Activated T-cell treated with anti-CD3 and anti-CD28 coated beads, Interleukin-2, amount 50 U/mL, for 24 hours (primary cell): ENCODE measurements around the gene ACTN3.

Experiments used
- DNase-seq: peaks from one replicate; pipeline ENCODE4 v3.0.0-alpha.2; 2020
- H3K27ac Mint-ChIP-seq: 2 replicates; pipeline ENCODE4 v1.8.0; 2020; ENCODE audit warnings: mild to moderate bottlenecking, mixed read lengths
- H3K27me3 Mint-ChIP-seq: 2 replicates; pipeline ENCODE4 v1.8.0; 2020; ENCODE audit warnings: mixed read lengths
- H3K36me3 Mint-ChIP-seq: 2 replicates; pipeline ENCODE4 v1.8.0; 2020; ENCODE audit warnings: low read depth, mixed read lengths
- H3K4me1 Mint-ChIP-seq: 2 replicates; pipeline ENCODE4 v1.8.0; 2020; ENCODE audit warnings: low read depth, mixed read lengths
- H3K4me3 Mint-ChIP-seq: 2 replicates; pipeline ENCODE4 v1.8.0; 2020; ENCODE audit warnings: mild to moderate bottlenecking, moderate library complexity, mixed read lengths
- H3K9me3 Mint-ChIP-seq: 2 replicates; pipeline ENCODE4 v1.8.0; 2020; ENCODE audit warnings: mixed read lengths

The ACTN3 gene

GRCh38 chr11:66554602-66555001 lies 7.9 kb downstream of the ACTN3 start:
- Mint-ChIP-seq H3K27ac (no peak overlapping the region), H3K36me3 (no peaks in the 10 kb centered on the region), H3K4me1 (peaks cover 6% of the 10 kb centered on the region), H3K9me3 (no peaks in the 10 kb centered on the region), H3K4me3 (no peak overlapping the region), H3K27me3 (peaks cover 19% of the 10 kb centered on the region)
- DNase-seq: no peak

- no peak for DNase-seq
- Mint-ChIP-seq H3K27me3 (peaks cover 19% of the 10 kb centered on the region), H3K9me3 (no peaks in the 10 kb centered on the region), H3K36me3 (no peaks in the 10 kb centered on the region), H3K27ac (no peak overlapping the region), H3K4me1 (peaks cover 6% of the 10 kb centered on the region), H3K4me3 (no peak overlapping the region)
Observed at GRCh38 chr11:66555416-66555815, 8.7 kb downstream of the ACTN3 start.

- H3K4me3 Mint-ChIP-seq: no peak overlapping the region
- no peaks in the 10 kb centered on the region for H3K36me3 Mint-ChIP-seq
- H3K27me3 Mint-ChIP-seq: peaks cover 19% of the 10 kb centered on the region
- H3K4me1 Mint-ChIP-seq: peaks cover 6% of the 10 kb centered on the region
- H3K9me3 Mint-ChIP-seq: no peaks in the 10 kb centered on the region
- DNase-seq: no peak
- H3K27ac Mint-ChIP-seq: no peak overlapping the region
Observed at GRCh38 chr11:66556086-66556485, 9.4 kb downstream of the ACTN3 start.

- Mint-ChIP-seq H3K27me3 (peaks cover 19% of the 10 kb centered on the region), H3K4me3 (no peak overlapping the region), H3K9me3 (no peaks in the 10 kb centered on the region), H3K27ac (no peak overlapping the region), H3K4me1 (peaks cover 6% of the 10 kb centered on the region), H3K36me3 (no peaks in the 10 kb centered on the region)
- DNase-seq: no peak
Observed at GRCh38 chr11:66557733-66558326, 11.1 kb downstream of the ACTN3 start.

- Mint-ChIP-seq H3K36me3 (no peaks in the 10 kb centered on the region), H3K4me3 (no peak overlapping the region), H3K27me3 (peaks cover 19% of the 10 kb centered on the region), H3K9me3 (no peaks in the 10 kb centered on the region), H3K27ac (no peak overlapping the region), H3K4me1 (peaks cover 6% of the 10 kb centered on the region)
- peak; percentile 63 for DNase-seq
Observed at GRCh38 chr11:66559142-66559865, 12.6 kb downstream of the ACTN3 start.

- H3K27me3 Mint-ChIP-seq: peaks cover 19% of the 10 kb centered on the region
- peaks cover 6% of the 10 kb centered on the region for H3K4me1 Mint-ChIP-seq
- no peak for DNase-seq
- H3K9me3 Mint-ChIP-seq: no peaks in the 10 kb centered on the region
- no peak overlapping the region for H3K27ac Mint-ChIP-seq
- no peaks in the 10 kb centered on the region for H3K36me3 Mint-ChIP-seq
- H3K4me3 Mint-ChIP-seq: no peak overlapping the region
Observed at GRCh38 chr11:66559866-66560676, 13.4 kb downstream of the ACTN3 start.

- Mint-ChIP-seq H3K4me1 (peaks cover 6% of the 10 kb centered on the region), H3K4me3 (no peak overlapping the region), H3K27me3 (peaks cover 19% of the 10 kb centered on the region), H3K36me3 (no peaks in the 10 kb centered on the region), H3K27ac (no peak overlapping the region), H3K9me3 (no peaks in the 10 kb centered on the region)
- no peak for DNase-seq
Observed at GRCh38 chr11:66561178-66561974, 14.7 kb downstream of the ACTN3 start.

- no peak for DNase-seq
- H3K36me3 Mint-ChIP-seq: no peaks in the 10 kb centered on the region
Observed at GRCh38 chr11:66561975-66562248, 15.2 kb downstream of the ACTN3 start.

GRCh38 chr11:66562275-66562674 lies 15.6 kb downstream of the ACTN3 start:
- peaks cover 17% of the 10 kb centered on the region for H3K27me3 Mint-ChIP-seq
- H3K27ac Mint-ChIP-seq: no peak overlapping the region

More at GRCh38 chr11:66561975-66562248, 15.2 kb downstream of the ACTN3 start:
- H3K27me3 Mint-ChIP-seq: peaks cover 19% of the 10 kb centered on the region
- no peaks in the 10 kb centered on the region for H3K9me3 Mint-ChIP-seq
- no peak overlapping the region for H3K4me3 Mint-ChIP-seq
- H3K4me1 Mint-ChIP-seq: peaks cover 6% of the 10 kb centered on the region
- no peak overlapping the region for H3K27ac Mint-ChIP-seq

GRCh38 chr11:66562907-66563583 lies 16.3 kb downstream of the ACTN3 start:
- H3K4me1 Mint-ChIP-seq: peaks cover 14% of the 10 kb centered on the region
- no peak overlapping the region for H3K27ac Mint-ChIP-seq
- no peak for DNase-seq
- H3K36me3 Mint-ChIP-seq: no peaks in the 10 kb centered on the region
- H3K9me3 Mint-ChIP-seq: no peaks in the 10 kb centered on the region
- peaks cover 10% of the 10 kb centered on the region for H3K27me3 Mint-ChIP-seq
- H3K4me3 Mint-ChIP-seq: no peak overlapping the region

More at GRCh38 chr11:66562275-66562674, 15.6 kb downstream of the ACTN3 start:
- H3K36me3 Mint-ChIP-seq: no peaks in the 10 kb centered on the region
- H3K4me3 Mint-ChIP-seq: no peak overlapping the region
- H3K4me1 Mint-ChIP-seq: peaks cover 8% of the 10 kb centered on the region
- no peaks in the 10 kb centered on the region for H3K9me3 Mint-ChIP-seq
- DNase-seq: no peak

GRCh38 chr11:66563832-66564231 lies 17.1 kb downstream of the ACTN3 start:
- H3K4me3 Mint-ChIP-seq: no peak overlapping the region
- H3K27me3 Mint-ChIP-seq: peaks cover 2% of the 10 kb centered on the region
- H3K36me3 Mint-ChIP-seq: no peaks in the 10 kb centered on the region
- peaks cover 14% of the 10 kb centered on the region for H3K4me1 Mint-ChIP-seq
- no peaks in the 10 kb centered on the region for H3K9me3 Mint-ChIP-seq
- no peak for DNase-seq
- H3K27ac Mint-ChIP-seq: no peak overlapping the region

GRCh38 chr11:66564538-66564937 lies 17.8 kb downstream of the ACTN3 start:
- Mint-ChIP-seq H3K4me1 (peaks cover 12% of the 10 kb centered on the region), H3K9me3 (no peaks in the 10 kb centered on the region), H3K27me3 (no peaks in the 10 kb centered on the region), H3K27ac (no peak overlapping the region), H3K36me3 (no peaks in the 10 kb centered on the region), H3K4me3 (no peak overlapping the region)
- no peak for DNase-seq

GRCh38 chr11:66564984-66565383 lies 18.3 kb downstream of the ACTN3 start:
- H3K4me1 Mint-ChIP-seq: peaks cover 12% of the 10 kb centered on the region
- DNase-seq: no peak
- no peak overlapping the region for H3K4me3 Mint-ChIP-seq
- no peaks in the 10 kb centered on the region for H3K9me3 Mint-ChIP-seq
- no peaks in the 10 kb centered on the region for H3K27me3 Mint-ChIP-seq
- H3K36me3 Mint-ChIP-seq: no peaks in the 10 kb centered on the region
- no peak overlapping the region for H3K27ac Mint-ChIP-seq

GRCh38 chr11:66566221-66566620 lies 19.5 kb downstream of the ACTN3 start:
- Mint-ChIP-seq H3K4me1 (peaks cover 12% of the 10 kb centered on the region), H3K9me3 (no peaks in the 10 kb centered on the region), H3K27me3 (no peaks in the 10 kb centered on the region), H3K27ac (no peak overlapping the region), H3K36me3 (no peaks in the 10 kb centered on the region), H3K4me3 (no peak overlapping the region)
- no peak for DNase-seq
